Dermis microvascular lymphatic vessel endothelial cell (primary cell): ENCODE results near the gene SP140. TPM values are rescaled to one million over a fixed set of nuclear protein-coding genes. Genes with fewer than 3 reads are reported as not detected.
"Not testable (repeated sequence)": the region's sequence is repeated elsewhere in the genome, so short reads cannot be mapped to it uniquely, and the experiment has no call there.

Source experiments
- DNase-seq, 2 donors: peaks; one replicate each; pipeline versions ENCODE4 v3.0.0 to v3.0.0-alpha.2; 2010; ENCODE audit warnings: low read depth in 2 of 2
- total RNA-seq: library from RNA; depleted of rRNA; stranded (reverse); fragments of >200 nt; gene quantifications from 2 replicates; pipeline ENCODE4 v1.2.1, GENCODE V29; 2014

Gene SP140
- total RNA-seq, 1 donor from 2014 or later: 0.13 TPM

DNA sequence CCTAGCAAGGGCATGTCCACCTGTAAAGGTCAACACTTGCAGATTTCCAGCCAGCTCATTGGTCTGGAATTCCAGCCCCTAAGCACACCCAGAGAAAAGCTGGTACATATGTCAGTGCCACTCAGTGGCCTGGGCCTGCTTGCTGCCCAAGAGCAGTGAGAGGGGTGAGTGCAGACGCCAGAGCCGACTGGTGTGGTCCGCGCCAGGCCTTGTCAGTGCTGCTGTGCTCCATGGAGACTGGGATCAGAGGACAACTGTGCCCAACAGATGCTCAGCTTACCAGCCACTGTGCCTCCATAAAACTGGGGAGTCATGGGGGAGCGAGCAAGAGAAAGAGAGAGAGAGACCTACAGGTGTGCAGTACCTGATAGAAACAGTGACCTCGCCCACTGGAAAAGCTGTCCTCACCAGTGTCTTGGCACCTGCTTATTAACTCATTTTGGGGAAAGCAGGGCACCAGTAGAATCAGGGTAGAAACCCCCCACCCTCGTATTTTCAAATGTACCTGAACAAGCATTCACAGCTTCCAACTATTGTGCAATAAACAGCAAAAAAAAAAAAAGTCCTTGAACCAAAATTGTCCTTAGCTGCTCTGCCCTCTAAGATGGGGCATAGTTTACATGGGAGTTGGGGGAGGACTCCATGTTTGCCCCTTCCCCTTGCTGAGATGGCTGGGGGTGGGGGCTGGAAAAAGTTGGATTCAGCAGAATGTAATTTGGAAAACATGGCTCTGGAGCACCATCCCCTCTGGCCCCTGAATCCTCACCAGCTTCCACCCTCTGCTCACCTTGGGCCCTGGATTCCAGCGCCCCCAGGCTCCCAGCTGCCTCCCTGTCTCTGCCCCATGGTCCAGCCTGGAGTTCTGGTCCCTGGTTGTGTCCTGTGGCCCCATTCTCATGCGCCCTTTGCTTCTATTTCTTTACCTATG, 100.0 kb downstream of the SP140 start:
- DNase-seq: no peak

- peak; percentile 73 to 85 for DNase-seq
Observed at GRCh38 chr2:230326453-230327417, 101.2 kb downstream of the SP140 start, which contains the start of gene SP140L. Gene SP140L (plus strand): TSS chr2:230327193. CDS start chr2:230327270, 77 bp downstream.

DNA sequence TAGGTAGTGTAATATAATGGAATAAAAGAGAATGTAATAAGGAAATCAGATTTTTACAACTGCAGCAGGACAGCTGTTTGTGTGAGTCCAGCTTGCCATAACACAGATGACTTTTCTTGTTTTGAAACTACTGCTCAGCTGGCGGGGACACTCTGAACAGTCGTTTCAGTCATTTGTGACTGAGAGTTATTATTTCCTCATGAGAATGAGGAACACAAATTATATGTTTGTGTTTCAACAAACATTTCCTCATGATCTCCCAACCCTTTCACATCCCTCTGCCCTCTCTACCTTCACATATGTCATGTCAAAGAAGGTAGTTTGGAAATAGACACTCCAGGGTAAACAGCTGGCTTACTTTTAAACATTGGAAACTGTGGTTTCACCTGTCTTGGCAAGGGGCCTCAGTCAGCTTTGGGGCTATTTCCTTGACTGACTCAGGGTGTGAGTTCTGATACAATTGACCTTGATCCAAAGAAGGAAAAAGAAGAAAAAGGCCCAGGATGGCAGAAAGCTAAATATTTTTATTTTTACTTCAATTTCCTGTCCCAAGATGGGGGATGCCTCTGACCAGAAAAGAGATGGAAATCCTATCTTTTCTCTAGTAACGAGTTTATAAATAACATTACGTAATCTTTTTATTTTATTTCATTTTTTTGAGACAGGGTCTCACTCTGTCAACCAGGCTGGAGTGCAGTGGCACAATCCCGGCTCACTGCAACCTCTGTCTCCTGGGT, 102.0 kb downstream of the SP140 start:
- peak in 1 of 2 donors; percentile 21 for DNase-seq

DNA sequence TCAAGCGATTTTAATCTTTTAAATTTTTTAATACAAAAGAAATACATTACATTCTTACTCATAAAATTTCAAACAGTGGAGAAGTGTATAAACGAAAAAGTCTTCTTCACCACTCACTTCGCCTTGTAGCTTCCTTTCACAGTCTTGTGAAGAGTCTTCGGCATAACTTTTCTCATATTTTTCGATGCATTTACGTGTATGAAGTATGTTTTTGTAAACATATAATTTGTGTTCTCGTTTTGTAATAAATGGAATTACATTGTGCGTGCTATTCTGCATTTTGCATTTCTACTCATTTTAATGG, 102.6 kb downstream of the SP140 start:
- no peak for DNase-seq

GRCh38 chr2:230329946-230330605, 104.5 kb downstream of the SP140 start:
- no peak for DNase-seq

DNA sequence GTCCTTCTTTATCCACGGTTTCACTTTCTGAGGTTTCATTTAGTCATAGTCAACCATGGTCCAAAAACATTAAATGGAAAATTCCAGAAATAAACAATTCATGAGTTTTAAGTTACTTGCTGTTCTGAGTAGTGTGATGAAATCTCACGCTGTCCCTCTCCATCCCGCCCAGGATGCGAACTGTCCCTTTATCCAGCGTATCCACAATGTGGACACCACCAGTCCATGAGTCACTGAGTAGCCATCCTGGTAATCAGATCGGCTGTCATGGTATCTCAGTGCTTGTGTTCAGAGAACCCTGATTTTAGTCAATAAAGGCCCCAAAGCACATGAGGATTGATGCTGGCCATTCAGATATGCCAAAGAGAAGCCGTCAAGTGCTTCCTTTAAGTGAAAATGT, 105.2 kb downstream of the SP140 start:
- no peak for DNase-seq

DNA sequence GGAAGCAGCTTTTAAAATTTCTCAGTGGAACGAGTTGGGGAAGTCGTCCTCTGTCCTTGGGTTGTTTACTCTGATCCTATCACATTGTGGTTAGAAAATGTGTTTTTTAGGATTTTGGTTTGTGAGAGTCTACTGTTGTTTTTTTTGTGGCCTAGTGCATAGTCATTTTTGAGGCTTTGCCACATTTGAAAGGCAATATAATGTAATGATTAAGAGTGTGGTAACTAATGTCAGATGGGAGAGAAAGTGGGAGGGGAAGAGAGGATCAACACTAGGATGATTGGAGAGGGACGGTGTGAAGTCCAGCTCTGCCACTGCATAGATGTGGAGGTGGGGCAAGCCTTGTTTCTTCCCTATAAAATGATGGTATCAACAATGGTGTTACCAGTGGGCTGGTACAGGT, 109.9 kb downstream of the SP140 start:
- DNase-seq: no peak

- no peak for DNase-seq
Observed at GRCh38 chr2:230335864-230336506, 110.4 kb downstream of the SP140 start.

GRCh38 chr2:230341936-230342528, 116.5 kb downstream of the SP140 start:
- not testable (repeated sequence) for DNase-seq

DNA sequence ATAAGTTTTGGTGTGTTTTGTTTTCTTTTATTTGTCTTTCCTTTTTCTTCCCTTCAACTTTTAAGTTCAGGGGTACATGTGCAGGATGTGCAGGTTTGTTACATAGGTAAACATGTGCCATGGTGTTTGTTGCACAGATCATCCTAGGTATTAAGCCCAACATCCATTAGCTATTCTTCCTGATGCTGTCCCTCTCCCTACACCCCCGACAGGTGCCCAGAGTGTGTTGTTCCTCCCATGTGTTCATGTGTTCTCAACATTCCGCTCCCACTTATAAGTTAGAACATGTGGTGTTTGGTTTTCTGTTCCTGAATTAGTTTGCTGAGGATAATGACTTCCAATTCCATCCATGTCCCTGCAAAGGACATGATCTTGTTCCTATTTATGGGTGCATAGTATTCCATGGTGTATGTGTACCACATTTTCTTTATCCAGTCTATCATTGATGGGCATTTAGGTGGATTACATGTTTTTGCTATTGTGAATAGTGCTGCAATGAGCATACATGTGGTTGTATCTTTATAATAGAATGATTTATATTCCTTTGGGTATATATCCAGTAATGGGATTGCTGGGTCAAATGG, 117.6 kb downstream of the SP140 start:
- DNase-seq: not testable (repeated sequence)

DNA sequence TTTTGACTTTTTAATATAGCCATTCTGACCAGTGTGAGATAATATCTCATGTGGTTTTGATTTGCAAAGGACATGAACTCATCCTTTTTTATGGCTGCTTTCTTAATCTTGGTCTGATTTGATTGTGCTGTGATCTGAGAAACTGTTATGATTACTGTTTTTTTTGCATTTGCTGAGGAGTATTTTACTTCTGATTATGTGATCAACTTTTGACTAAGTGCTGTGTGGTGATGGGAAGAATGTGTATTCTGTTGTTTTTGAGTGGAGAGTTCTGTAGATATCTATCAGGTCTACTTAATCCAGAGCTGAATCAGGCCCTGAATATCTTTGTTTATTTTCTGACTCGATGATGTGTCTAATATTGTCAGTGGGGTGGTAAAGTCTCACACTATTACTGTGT, 118.2 kb downstream of the SP140 start:
- no peak for DNase-seq

DNA sequence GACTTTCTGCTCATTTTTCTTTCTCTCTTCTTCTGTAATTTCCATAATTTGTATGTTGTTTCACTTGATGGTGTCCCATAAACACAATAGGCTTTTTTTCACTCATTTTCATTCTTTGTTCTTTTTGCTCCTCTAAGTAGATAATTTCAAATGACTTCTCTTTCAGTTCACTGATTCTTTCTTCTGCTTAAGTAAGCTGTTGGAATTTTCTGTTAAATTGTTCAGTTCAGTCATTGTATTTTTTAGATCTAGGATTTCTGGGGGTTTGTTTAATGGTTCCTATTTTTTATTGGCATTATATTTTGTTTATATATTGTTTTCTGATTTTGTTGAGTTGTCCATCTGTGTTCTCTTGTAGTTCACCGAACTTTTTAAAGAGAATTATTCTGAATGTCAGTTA, 120.9 kb downstream of the SP140 start:
- DNase-seq: no peak

GRCh38 chr2:230346921-230347533, 121.5 kb downstream of the SP140 start:
- DNase-seq: no peak

DNA sequence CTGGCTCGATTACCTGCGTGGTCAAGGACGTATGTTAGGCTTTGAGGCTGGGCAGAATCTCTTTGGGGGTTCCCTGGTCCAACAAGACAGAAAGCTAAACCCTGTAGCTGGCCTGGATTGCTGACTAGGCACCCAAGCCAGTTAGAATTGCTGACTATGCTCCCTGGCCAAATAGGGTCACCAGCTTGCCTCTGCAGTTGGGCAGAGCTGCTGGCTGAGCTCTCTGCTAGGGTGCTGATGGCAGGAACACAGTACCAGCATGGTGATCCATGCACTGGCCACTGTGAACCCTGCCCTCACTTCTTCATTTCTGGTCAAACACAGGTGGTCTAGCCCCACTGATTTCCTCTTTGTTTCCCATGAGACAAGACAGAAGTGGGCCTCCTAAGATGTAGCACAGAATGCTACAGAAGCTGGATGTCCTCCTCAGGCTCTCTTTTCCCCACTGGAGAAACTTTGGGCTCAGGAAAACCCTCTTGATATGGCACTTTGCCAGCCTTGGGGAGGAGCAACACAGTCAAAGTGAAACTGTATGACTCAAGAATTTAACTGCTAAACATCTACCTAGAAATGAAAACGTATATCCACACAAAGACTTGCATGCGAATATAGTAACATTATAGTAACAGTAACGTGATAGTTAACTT, 122.2 kb downstream of the SP140 start:
- DNase-seq: peak in 1 of 2 donors; percentile 11

DNA sequence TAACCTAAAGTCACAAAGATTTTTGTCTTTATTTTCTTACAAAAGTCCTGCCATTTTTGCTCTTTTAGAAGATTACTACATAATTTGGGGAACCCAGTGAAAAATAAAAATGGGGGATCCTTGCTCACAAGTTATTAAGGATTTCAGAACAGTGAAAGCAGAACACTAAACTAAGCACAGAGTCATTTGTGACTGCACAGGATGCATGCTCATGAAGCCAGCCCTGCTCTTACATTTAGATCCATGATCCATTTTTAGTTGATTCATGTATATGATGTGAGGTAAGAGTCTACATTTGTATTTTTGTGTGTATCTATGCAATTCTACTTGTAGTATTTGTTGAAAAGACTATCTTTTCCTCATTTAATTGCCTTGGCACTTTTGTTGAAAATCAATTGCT, 123.3 kb downstream of the SP140 start:
- DNase-seq: no peak

GRCh38 chr2:230356084-230356483, 130.5 kb downstream of the SP140 start:
- DNase-seq: no peak

- no peak for DNase-seq
Observed at GRCh38 chr2:230358305-230358704, 132.8 kb downstream of the SP140 start.

GRCh38 chr2:230360028-230360427, 134.5 kb downstream of the SP140 start:
- no peak for DNase-seq
